ENCODE data around the gene HNRNPA1. TPM values are rescaled to one million over a fixed set of nuclear protein-coding genes. Genes with fewer than 3 reads are reported as not detected.

HNRNPA1 gene
- total RNA-seq, 1 donor from 2014 or later = 521 TPM

- intact Hi-C loops (cut with DNase I) = loop anchor here (10.0 kb wide), 1 partner anchor 113 kb away; the partner anchor contains the start of gene GPR84
- TF ChIP-seq POLR2AphosphoS5 (IDR thresholded peaks at IDR 0.05; ENCODE audit: insufficient read depth in 1 of 2, low read depth in 1 of 2) = no peak
- peak; percentile 28 to 50 (median 48) for TF ChIP-seq CTCF (IDR thresholded peaks at IDR 0.05)
These were observed 28.8 kb upstream of the HNRNPA1 start for GRCh38 chr12:54251667-54252284.

GRCh38 chr12:54253240-54253639 lies 27.3 kb upstream of the HNRNPA1 start:
- DNase-seq (ENCODE audit: extremely low spot score in 2 of 2) = no peak
- no peak overlapping the region for H3K27ac ChIP-seq
- intact Hi-C loops (cut with DNase I) = loop anchor here (10.0 kb wide), 1 partner anchor 112 kb away; the partner anchor contains the start of gene GPR84
- H3K4me3 ChIP-seq = no peak overlapping the region
- no peaks in the 10 kb centered on the region for H3K9me3 ChIP-seq
- H3K4me1 ChIP-seq = peaks cover under 1% of the 10 kb centered on the region
- no peaks in the 10 kb centered on the region for H3K27me3 ChIP-seq
- TF ChIP-seq POLR2AphosphoS5 (IDR thresholded peaks at IDR 0.05; ENCODE audit: insufficient read depth in 1 of 2, low read depth in 1 of 2) = no peak
- TF ChIP-seq CTCF (IDR thresholded peaks at IDR 0.05) = no peak
- no peak for TF ChIP-seq POLR2A (IDR thresholded peaks at IDR 0.05)
- H3K36me3 ChIP-seq = peaks cover 0 to 18% of the 10 kb centered on the region in 2 donors

More at GRCh38 chr12:54251667-54252284, 28.8 kb upstream of the HNRNPA1 start:
- Histone ChIP-seq H3K9me3 (no peaks in the 10 kb centered on the region), H3K4me3 (no peak overlapping the region), H3K27ac (no peak overlapping the region), H3K27me3 (no peaks in the 10 kb centered on the region), H3K36me3 (peaks cover 0 to 18% of the 10 kb centered on the region in 2 donors), H3K4me1 (no peaks in the 10 kb centered on the region)
- DNase-seq (ENCODE audit: extremely low spot score in 2 of 2) = no peak

- H3K4me1 ChIP-seq = peaks cover 25% of the 10 kb centered on the region
- H3K4me3 ChIP-seq = no peak overlapping the region
- no peaks in the 10 kb centered on the region for H3K27me3 ChIP-seq
- DNase-seq (ENCODE audit: extremely low spot score in 2 of 2) = no peak
- intact Hi-C loops (cut with DNase I) = loop anchor here (10.0 kb wide), 1 partner anchor 107 kb away; the partner anchor contains the start of gene GPR84
- no peak overlapping the region for H3K27ac ChIP-seq
- H3K9me3 ChIP-seq = no peaks in the 10 kb centered on the region
- H3K36me3 ChIP-seq = peaks cover 0 to 12% of the 10 kb centered on the region in 2 donors
- TF ChIP-seq CTCF (IDR thresholded peaks at IDR 0.05) (no peak), POLR2A (IDR thresholded peaks at IDR 0.05) (no peak), POLR2AphosphoS5 (IDR thresholded peaks at IDR 0.05; ENCODE audit: insufficient read depth in 1 of 2, low read depth in 1 of 2) (no peak)
These were observed 23.2 kb upstream of the HNRNPA1 start for GRCh38 chr12:54257332-54257731.

- Histone ChIP-seq H3K27me3 (no peaks in the 10 kb centered on the region), H3K27ac (no peak overlapping the region), H3K4me1 (peaks cover 29% of the 10 kb centered on the region), H3K9me3 (no peaks in the 10 kb centered on the region), H3K4me3 (no peak overlapping the region), H3K36me3 (peaks cover 0 to 12% of the 10 kb centered on the region in 2 donors)
- TF ChIP-seq POLR2AphosphoS5 (IDR thresholded peaks at IDR 0.05; ENCODE audit: insufficient read depth in 1 of 2, low read depth in 1 of 2) (no peak), CTCF (IDR thresholded peaks at IDR 0.05) (no peak), POLR2A (IDR thresholded peaks at IDR 0.05) (no peak)
- intact Hi-C loops (cut with DNase I) = loop anchor here (10.0 kb wide), 1 partner anchor 107 kb away; the partner anchor contains the start of gene GPR84
- DNase-seq (ENCODE audit: extremely low spot score in 2 of 2) = no peak
These were observed 22.3 kb upstream of the HNRNPA1 start for GRCh38 chr12:54258201-54258681.
